GM12892 (cell line): Measurements from ENCODE around the gene CMKLR1.

Experiments used
- POLR2A ChIP-seq: IDR thresholded peaks from 2 replicates; pipeline ENCODE4 v1.6.1; 2011; ENCODE audit warnings: low read depth, low read length, control low read depth
- POLR2AphosphoS5 ChIP-seq: IDR thresholded peaks from 2 replicates; pipeline ENCODE4 v1.6.1; 2011; ENCODE audit warnings: low read depth, low read length, control low read depth

DNA sequence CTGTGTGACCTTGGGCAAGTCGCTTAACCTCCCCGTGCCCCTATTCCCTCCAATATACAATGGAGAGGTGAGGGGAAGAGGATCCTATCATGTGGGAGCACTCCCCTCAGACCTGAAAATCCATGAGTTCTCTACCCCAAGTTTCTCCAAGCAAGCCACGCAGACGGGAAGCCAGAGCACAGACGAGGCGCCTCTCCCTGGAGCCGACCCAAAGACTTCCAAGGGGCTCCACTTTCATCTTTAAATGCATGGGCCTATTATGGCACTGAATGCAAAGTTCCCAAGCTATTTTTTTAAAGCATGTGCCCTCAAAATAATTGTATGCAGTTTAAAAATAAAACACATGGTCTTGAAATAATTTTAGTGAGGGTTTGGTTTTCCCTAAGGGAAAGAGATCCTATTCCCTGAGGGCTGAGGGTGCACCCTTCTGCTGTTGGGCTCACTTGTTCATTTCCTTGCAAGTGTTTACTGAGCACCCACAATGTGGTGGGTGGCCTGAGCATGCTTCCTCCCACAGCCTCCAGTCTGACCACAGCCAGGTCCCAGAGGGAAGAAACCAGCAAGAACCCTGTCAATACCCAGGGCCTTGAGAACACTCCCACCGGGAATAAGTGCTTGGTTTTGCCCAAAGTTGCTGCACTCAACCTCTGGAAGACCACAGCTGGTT, 14.6 kb downstream of the CMKLR1 start:
- TF ChIP-seq POLR2A: no peak
- TF ChIP-seq POLR2AphosphoS5: no peak
